ENCODE measurements around the gene TNFRSF11A. TPM values are rescaled to one million over a fixed set of nuclear protein-coding genes. Genes with fewer than 3 reads are reported as not detected.

Gene TNFRSF11A
- 0.12 and 0.16 TPM in 2 replicates for total RNA-seq

DNA sequence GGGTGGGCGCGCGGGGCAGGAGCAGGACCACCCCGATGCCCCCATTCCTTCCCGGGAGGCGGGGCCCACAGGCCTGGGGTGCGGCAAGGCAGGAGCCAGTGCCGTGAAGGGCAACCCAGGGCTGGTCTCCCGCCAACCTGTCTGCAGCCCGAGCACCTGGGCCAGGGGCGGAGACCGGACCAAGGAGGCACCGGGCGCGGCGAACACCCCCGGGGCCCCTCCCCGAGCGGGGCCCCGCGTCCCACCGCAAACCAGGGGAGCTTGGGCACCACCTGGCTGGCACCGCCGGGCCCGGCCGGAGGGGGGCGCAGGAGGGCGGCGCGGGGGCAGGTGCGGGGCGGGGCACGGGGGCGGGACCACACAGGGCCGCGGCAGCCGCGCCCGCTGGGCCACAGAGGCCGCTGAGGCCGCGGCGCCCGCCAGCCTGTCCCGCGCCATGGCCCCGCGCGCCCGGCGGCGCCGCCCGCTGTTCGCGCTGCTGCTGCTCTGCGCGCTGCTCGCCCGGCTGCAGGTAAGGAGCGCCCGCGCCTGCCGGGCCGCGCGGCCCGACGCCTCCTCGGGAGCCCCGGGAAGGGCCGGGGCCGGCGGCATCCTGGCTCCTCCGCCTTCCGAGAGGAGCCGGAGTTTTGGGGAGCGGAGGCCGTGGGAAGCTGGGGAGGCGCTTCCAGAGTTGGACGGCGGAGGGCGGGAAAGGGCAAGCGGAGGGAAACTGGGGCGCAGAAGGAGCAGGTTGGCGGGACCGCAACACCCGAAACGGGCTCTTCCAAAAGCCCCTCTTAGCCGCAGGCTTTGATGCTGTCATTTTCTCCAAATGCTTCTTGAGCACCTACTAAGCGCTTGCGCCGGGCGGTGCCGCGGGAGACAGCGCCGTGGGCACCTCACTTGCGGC lies at the start of gene TNFRSF11A:
Gene TNFRSF11A, plus strand, starts transcription at position 394 of the 889 bp plus-strand sequence. Its CDS starts 43 bp downstream, at position 437.

Small RNA genes within 50 kb of the gene (small RNA-seq; reads per million reads assigned to genes)
- gene AC100843.2 (not detected), gene RF00019 (not detected)

Other genes with a start within 250 kb of the TNFRSF11A start
- 37.9 and 41.2 TPM in 2 replicates for gene PIGN, start 138.3 kb upstream of the TNFRSF11A start, total RNA-seq
- 38.3 and 42.0 TPM in 2 replicates for gene RELCH, start 138.1 kb upstream of the TNFRSF11A start, total RNA-seq
- gene ZCCHC2, start 197.7 kb downstream of the TNFRSF11A start, total RNA-seq, result 10.1 and 10.6 TPM in 2 replicates

Measured in hair follicle dermal papilla cell (primary cell).